Sigmoid colon (tissue), 7 donors: ENCODE data around the gene DHX16. TPM values are rescaled to one million over a fixed set of nuclear protein-coding genes. Genes with fewer than 3 reads are reported as not detected.

Experiments
- DNase-seq: peaks from one replicate; pipeline ENCODE4 v3.0.0-alpha.2; 2019
- H3K27ac ChIP-seq, 4 donors: fragments of 200-600 bp; sonication (generic); one replicate each; pipeline ENCODE4 v1.5.1; 2016 to 2019; ENCODE audit warnings: mild to moderate bottlenecking in 1 of 4
- H3K27me3 ChIP-seq, 3 donors: fragments of 200-600 bp; sonication (generic); one replicate each; pipeline ENCODE4 v1.5.1; 2019; ENCODE audit warnings: mild to moderate bottlenecking in 1 of 3
- H3K36me3 ChIP-seq, 4 donors: fragments of 200-600 bp; sonication (generic); one replicate each; pipeline ENCODE4 v1.5.1; 2016 to 2019
- H3K4me1 ChIP-seq, 4 donors: fragments of 200-600 bp; sonication (generic); one replicate each; pipeline ENCODE4 v1.5.1; 2017 to 2019
- H3K4me3 ChIP-seq, 4 donors: fragments of 200-600 bp; sonication (generic); one replicate each; pipeline ENCODE4 v1.5.1; 2017 to 2019; ENCODE audit warnings: mild to moderate bottlenecking in 2 of 4, moderate library complexity in 1 of 4
- H3K9me3 ChIP-seq, 4 donors: fragments of 200-600 bp in 3 of 4; sonication (generic) in 3 of 4; one replicate each; pipeline versions ENCODE4 v1.5.1 to v1.6.1; 2013 to 2019
- CTCF ChIP-seq, 4 experiments: fragments of 450-650 bp in 3 of 4; fragments of 200-600 bp in 1 of 4; IDR thresholded peaks; one replicate each; pipeline ENCODE4 v1.5.1; 2016 to 2019; ENCODE audit warnings: antibody characterized with exemption in 4 of 4, mild to moderate bottlenecking in 3 of 4, moderate library complexity in 2 of 4
- EP300 ChIP-seq, 4 donors: sonication (generic); formaldehyde crosslinking; IDR thresholded peaks; one replicate each; pipeline ENCODE4 v1.6.1; 2017; ENCODE audit warnings: antibody characterized with exemption in 4 of 4
- POLR2A ChIP-seq, 2 donors: fragments of 450-650 bp; IDR thresholded peaks; one replicate each; pipeline ENCODE4 v1.6.1; 2016; ENCODE audit warnings: antibody characterized with exemption in 2 of 2, mild to moderate bottlenecking in 2 of 2, moderate library complexity in 2 of 2
- POLR2AphosphoS5 ChIP-seq, 4 donors: sonication (generic); formaldehyde crosslinking; IDR thresholded peaks; one replicate each; pipeline ENCODE4 v1.6.1; 2017; ENCODE audit warnings: antibody characterized with exemption in 4 of 4
- WGBS, 2 donors: extraction: QIAGEN DNeasy Blood & Tissue Kit; methylation state at CpG; one replicate each; pipeline ENCODE4 v1.1.7; 2013; 5-methylcytosine and 5-hydroxymethylcytosine counted together
- intact Hi-C: fragments of 100-400 bp; cut with DNase I; formaldehyde crosslinking; loops from one replicate; pipeline ENCODE4 v1.15.1; 2023
- polyA plus RNA-seq, 3 donors: library from polyadenylated mRNA; stranded (reverse); fragments of 200-250 nt; gene quantifications; one replicate each; pipeline ENCODE4 v1.2.3, GENCODE V29; 2013
- total RNA-seq, 4 donors: library from RNA; depleted of rRNA; stranded (reverse); fragments of >200 nt; gene quantifications; one replicate each; pipeline ENCODE4 v1.1.0, GENCODE V29; 2016
- donor health status: healthy with polysubstance abuse.
- donor health status: Bipolar disorder and iron deficiency.
- donor health status: healthy.

Gene DHX16
- total and polyA plus RNA-seq, 7 donors, result 18.0 to 34.2 (median 22.3) TPM

DNA sequence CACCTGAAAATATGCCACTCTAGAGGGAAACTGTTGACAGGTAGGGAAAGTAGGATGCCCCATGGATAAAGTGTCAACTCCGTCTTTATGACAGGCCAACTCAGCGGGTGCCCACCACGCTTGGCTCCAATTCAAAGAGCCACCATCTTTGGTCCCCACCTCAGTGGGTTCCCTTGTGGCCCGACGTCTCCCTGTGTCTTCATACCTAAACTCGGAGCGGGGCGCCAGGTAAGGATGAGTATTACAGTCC, 44.0 kb upstream of the DHX16 start:
- intact Hi-C loops, result loop anchor here (1.0 kb wide), 1 partner anchor 30 kb away; no protein-coding TSS in a partner anchor
- TF ChIP-seq POLR2A (IDR thresholded peaks at IDR 0.05) (no peak), POLR2AphosphoS5 (IDR thresholded peaks at IDR 0.05) (no peak), CTCF (IDR thresholded peaks at IDR 0.05) (no peak), EP300 (IDR thresholded peaks at IDR 0.05) (no peak)
- Histone ChIP-seq H3K4me3 (peak overlapping the region; percentile 59 to 75 (median 68)), H3K4me1 (peaks cover 0 to 31% (median 21%) of the 10 kb centered on the region in 4 donors), H3K27ac (peak overlapping the region; percentile 90 to 96 (median 95)), H3K36me3 (peaks cover 11 to 36% (median 17%) of the 10 kb centered on the region in 4 donors), H3K9me3 (no peaks in the 10 kb centered on the region), H3K27me3 (no peaks in the 10 kb centered on the region)
- no peak for DNase-seq
- WGBS, 2 donors, result 1 to 2% methylated on average over 8 of the region's 8 CpGs

DNA sequence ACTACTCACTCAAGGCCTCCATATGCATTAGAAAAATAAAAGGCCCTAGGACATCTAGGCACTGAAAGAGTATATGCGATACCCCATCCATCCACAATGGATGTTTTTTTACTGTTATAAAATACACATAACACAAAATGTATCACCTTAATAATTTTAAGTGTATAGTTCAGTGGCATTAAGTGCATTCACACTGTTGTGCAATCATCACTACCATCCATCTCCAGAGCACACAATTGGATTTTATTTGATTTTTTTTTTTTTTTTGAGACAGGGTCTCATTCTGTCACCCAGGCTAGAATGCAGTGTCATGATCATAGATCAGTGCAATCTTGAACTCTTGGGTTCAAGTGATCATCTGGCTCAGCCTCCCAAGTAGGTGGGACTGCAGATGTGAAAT, 41.5 kb upstream of the DHX16 start:
- H3K4me3 ChIP-seq, result no peak overlapping the region
- peaks cover 22 to 61% (median 24%) of the 10 kb centered on the region in 4 donors for H3K36me3 ChIP-seq
- H3K4me1 ChIP-seq, result peaks cover 0 to 22% (median 13%) of the 10 kb centered on the region in 4 donors
- TF ChIP-seq POLR2A (IDR thresholded peaks at IDR 0.05), result no peak
- TF ChIP-seq CTCF (IDR thresholded peaks at IDR 0.05), result no peak
- no peak for TF ChIP-seq POLR2AphosphoS5 (IDR thresholded peaks at IDR 0.05)
- TF ChIP-seq EP300 (IDR thresholded peaks at IDR 0.05), result no peak
- WGBS, 2 donors, result 98 to 100% methylated on average over 1 of the region's 1 CpG
- intact Hi-C loops, result no loop called here
- H3K27ac ChIP-seq, result no peak overlapping the region
- no peaks in the 10 kb centered on the region for H3K9me3 ChIP-seq
- H3K27me3 ChIP-seq, result no peaks in the 10 kb centered on the region
- DNase-seq, result no peak

DNA sequence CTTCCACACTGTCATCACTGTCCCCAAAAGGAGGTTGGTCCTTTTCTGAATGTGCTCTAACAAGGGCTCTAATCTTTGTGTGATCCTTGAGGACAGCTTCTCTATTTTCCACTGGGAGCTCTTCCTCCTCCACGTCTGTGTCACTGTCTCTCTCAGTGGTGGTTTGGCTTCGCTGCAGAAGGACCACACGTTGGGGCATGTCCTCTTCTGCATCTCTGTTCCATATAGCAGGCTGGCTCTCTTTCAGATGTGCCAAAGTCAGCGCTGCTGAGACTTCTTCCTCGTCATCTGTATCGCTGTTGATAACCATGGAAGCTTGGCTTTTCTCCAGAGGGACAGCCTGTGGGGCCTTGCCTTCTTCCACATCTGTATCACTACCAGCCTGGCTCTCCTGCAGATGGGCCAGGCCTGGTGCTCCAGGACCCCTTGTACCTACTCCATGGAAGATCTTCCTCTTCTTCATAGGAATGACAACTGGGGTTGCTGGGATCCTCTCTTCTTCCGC, 39.7 kb upstream of the DHX16 start:
- Histone ChIP-seq H3K27me3 (no peaks in the 10 kb centered on the region), H3K9me3 (no peaks in the 10 kb centered on the region), H3K4me3 (no peak overlapping the region), H3K4me1 (peaks cover 0 to 9% (median 3%) of the 10 kb centered on the region in 4 donors), H3K27ac (no peak overlapping the region), H3K36me3 (peaks cover 25 to 79% (median 28%) of the 10 kb centered on the region in 4 donors)
- intact Hi-C loops, result no loop called here
- TF ChIP-seq CTCF (IDR thresholded peaks at IDR 0.05) (no peak), POLR2A (IDR thresholded peaks at IDR 0.05) (no peak), EP300 (IDR thresholded peaks at IDR 0.05) (no peak), POLR2AphosphoS5 (IDR thresholded peaks at IDR 0.05) (no peak)
- DNase-seq, result no peak
- 84 to 91% methylated on average over 7 of the region's 7 CpGs for WGBS, 2 donors

DNA sequence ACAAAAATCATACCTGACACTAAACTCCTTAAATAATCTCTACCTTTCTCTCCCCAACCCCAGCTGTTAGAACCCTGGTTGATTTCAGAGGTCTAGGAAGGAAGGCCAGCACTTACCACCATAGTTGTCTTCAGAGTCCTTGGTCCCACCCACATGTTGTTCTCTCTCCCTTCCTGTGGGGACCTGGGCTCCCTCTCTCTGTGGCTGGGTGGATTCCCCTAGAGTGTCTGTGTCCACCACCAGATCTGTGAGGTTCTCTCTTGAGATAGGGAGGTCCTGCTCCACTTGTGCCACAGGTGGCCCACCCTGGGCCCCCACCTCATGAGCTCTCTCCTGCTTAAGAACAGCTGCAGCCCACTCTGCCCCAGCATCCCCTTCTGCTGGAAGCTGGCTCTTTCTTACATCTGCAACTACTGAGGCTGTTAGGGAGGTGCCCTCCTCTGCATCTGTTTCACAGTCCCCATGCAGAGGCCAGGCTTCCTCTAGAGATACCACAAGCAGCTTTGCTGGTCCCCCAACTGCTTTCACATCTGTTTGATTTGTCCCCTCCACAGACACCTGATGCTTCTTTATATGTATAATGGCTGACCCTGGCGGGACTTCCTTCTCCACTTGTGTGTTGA, 39.1 kb upstream of the DHX16 start:
- 76 to 89% methylated on average over 1 of the region's 1 CpG for WGBS, 2 donors
- TF ChIP-seq EP300 (IDR thresholded peaks at IDR 0.05) (no peak), POLR2AphosphoS5 (IDR thresholded peaks at IDR 0.05) (no peak), CTCF (IDR thresholded peaks at IDR 0.05) (no peak), POLR2A (IDR thresholded peaks at IDR 0.05) (no peak)
- H3K4me1 ChIP-seq, result peaks cover 0 to 9% (median 3%) of the 10 kb centered on the region in 4 donors
- no peak for DNase-seq
- no peaks in the 10 kb centered on the region for H3K9me3 ChIP-seq
- H3K27ac ChIP-seq, result no peak overlapping the region
- H3K27me3 ChIP-seq, result no peaks in the 10 kb centered on the region
- intact Hi-C loops, result no loop called here
- peaks cover 25 to 85% (median 29%) of the 10 kb centered on the region in 4 donors for H3K36me3 ChIP-seq
- H3K4me3 ChIP-seq, result no peak overlapping the region
